HG02840 (cell line): ENCODE data around the gene PCDHB6.
"Not testable (repeated sequence)": the region's sequence is repeated elsewhere in the genome, so short reads cannot be mapped to it uniquely, and the experiment has no call there.

Source experiments
- ATAC-seq: cut with Tn5 transposase; IDR thresholded peaks from one replicate; pipeline ENCODE4 v1.9.1; 2021; ENCODE audit warnings: mild to moderate bottlenecking, moderate library complexity, moderate number of reproducible peaks; ENCODE audit not compliant: unreplicated experiment, low FRiP score

The PCDHB6 gene

DNA sequence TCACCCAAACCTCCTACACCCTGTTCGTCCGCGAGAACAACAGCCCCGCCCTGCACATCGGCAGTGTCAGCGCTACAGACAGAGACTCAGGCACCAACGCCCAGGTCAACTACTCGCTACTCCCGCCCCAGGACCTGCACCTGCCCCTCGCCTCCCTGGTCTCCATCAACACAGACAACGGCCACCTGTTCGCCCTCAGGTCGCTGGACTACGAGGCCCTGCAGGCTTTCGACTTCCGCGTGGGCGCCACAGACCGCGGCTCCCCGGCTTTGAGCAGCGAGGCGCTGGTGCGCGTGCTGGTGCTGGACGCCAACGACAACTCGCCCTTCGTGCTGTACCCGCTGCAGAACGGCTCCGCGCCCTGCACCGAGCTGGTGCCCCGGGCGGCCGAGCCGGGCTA lies 51.3 kb downstream of the PCDHB6 start:
- not testable (repeated sequence) for ATAC-seq

- not testable (repeated sequence) for ATAC-seq
Observed at GRCh38 chr5:141201646-141202045, 51.8 kb downstream of the PCDHB6 start.
